HG02610 (cell line): ENCODE data around the gene TBC1D22B.
"Not testable (repeated sequence)": the region's sequence is repeated elsewhere in the genome, so short reads cannot be mapped to it uniquely, and the experiment has no call there.

Experiments
- ATAC-seq: cut with Tn5 transposase; IDR thresholded peaks from one replicate; pipeline ENCODE4 v1.9.1; 2021; ENCODE audit warnings: mild to moderate bottlenecking, moderate library complexity; ENCODE audit not compliant: unreplicated experiment

The TBC1D22B gene

DNA sequence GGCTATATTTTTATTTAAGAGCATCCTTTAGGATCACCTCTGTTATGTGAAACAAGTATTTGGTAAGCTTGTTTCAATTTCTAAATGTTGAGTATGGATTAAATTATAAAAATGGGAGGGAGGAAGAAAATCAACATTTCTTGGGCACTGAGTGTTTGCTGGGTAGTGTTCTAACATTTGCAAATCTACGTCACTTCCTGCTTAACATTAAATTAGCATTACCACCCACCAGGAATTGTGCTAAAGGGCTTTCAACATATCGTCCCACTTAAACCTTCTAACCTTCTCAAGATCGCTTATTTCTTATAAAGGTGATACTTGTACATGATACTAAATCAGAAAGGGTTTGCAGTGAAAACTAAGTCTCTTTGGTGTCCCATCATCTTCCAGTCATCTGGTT is 8.3 kb downstream of the TBC1D22B start:
- no peak for ATAC-seq

DNA sequence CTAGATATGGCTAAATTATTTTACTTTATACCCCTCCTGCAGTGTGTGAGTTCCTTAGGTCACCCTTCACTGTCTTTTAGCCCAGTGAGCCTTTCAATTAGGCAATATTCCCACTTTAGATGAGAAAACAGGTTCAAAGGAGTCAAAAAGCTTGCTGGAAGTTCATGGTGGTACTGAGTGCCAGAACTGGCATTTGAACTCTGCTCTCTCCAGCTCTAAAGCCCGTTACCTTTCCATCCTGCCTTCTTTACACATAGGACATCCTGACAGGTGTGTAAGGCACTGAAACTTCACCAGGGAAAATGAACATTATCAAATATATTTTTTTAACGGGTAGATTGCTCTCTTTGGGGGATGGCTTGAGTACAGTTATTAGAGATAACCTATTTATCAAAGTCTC is 11.5 kb downstream of the TBC1D22B start:
- ATAC-seq: no peak

DNA sequence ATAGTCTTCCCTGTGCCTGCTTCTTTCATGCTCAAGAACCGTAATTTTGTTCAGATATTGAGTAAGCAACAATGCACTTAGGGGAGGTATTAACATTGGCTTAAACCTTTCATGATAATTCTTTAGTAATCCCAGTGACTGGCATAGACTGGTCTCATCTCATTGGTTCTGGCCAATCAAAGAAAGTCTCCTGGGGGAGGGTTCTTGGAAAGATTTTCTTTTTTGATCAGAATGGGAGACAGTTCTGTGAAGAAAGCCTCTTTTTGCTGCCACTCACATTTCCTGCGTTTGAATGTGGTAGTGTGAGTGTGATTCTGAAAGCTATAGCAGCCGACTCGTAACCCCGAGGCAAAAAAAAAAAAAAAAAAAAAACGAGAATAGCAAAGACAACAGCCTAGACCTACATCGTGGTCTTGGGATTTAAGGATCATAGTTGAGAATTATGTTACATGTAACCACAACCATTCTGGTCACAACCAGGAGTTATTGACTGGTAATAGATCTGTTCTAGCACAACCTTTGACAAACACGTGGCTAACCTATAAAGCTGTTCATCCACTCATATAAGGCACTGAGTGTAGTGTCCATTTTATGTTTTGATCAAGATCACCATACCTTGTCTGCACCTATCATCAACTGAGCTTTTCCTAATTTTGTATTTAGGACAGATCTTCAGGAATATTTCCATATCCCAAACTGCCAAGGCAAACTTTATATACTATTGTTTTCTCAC is 15.4 kb downstream of the TBC1D22B start:
- no peak for ATAC-seq

DNA sequence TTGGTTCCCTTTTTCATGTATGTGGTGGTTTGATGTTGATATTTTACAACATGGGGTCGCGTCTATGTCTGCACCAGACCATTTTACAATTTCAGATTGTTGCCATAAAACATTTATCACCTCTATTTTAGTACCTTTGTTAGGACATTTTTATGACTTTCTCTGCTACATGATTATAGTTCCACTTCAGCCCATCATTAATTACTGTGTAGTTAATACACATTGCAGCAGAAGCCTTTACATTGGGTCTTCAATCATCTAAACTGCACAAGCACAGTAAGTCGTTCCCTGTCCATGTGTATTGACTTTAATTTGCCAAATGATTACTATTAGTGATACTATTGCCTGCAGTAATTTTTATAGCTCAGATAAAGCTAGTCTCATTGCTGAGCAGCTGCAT is 16.1 kb downstream of the TBC1D22B start:
- ATAC-seq: no peak

DNA sequence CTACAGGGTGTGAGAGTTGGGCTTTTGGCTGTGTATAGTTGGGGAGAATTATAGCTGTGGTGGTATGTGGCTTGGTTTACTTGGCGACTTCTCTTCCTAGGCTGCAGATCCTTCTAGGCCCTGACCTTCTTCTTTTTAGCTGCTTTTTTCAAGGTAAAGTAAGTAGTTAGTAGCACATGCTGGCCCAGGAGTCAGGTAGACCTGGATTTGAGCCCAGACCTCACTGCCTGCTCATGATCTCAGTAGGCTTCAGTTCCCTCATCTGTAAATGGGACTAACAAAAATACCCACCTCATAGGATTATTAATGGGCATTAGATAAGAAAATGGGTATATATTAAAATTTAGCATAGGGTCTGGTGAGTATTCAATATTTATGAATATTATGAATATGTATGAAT is 17.8 kb downstream of the TBC1D22B start:
- ATAC-seq: no peak

DNA sequence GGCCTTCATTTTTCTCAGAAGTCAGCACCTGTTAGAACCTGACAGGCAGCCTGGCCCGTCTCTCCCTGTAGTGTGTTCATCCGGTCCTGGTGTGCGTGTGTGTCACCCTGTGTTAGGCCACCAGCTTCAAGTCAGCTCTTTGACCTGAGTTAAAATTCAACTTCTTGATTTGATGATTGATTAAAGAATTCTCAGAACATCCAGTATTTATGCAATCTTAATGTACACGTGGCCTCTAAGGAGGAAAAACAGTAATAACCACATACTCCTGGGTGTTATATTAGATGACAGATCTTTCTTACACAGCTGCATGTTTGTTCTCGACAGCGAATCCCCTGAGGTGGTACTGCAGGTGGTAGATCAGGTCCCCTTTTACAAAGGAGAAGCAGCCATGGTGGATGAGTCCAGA is 19.4 kb downstream of the TBC1D22B start:
- no peak for ATAC-seq

DNA sequence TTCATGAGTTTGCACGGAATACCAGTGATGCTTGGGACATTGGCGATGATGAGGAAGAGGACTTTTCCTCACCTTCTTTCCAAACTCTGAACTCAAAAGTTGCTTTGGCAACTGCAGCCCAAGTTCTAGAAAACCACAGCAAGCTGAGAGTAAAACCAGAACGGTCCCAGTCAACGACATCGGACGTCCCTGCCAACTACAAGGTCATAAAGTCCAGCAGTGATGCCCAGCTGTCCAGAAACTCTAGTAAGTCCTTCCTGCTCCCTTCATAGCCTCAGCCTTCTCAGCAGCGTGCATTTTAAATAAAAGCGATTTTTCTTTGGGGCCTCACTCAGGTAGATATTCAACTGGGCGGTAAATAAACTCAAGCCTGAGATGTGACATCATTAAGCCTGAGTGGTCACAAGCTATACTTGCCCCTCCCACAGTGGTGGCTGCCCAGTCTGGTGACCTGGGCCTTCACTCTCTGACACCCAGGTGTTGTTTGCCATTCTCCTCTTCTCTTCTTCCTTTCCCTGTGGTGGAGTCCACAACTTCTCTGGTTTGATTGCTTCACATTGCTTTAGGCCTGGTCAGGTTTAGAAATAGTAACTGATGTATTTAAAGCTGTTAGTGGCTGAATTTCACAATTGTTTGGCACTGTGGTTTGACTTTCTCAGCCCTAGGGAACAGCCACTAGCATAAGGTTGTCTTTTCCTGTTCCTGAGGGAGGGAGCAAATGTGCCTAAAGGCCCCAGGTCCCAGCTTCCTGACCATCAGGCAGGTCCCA is 22.0 kb downstream of the TBC1D22B start:
- no peak for ATAC-seq

DNA sequence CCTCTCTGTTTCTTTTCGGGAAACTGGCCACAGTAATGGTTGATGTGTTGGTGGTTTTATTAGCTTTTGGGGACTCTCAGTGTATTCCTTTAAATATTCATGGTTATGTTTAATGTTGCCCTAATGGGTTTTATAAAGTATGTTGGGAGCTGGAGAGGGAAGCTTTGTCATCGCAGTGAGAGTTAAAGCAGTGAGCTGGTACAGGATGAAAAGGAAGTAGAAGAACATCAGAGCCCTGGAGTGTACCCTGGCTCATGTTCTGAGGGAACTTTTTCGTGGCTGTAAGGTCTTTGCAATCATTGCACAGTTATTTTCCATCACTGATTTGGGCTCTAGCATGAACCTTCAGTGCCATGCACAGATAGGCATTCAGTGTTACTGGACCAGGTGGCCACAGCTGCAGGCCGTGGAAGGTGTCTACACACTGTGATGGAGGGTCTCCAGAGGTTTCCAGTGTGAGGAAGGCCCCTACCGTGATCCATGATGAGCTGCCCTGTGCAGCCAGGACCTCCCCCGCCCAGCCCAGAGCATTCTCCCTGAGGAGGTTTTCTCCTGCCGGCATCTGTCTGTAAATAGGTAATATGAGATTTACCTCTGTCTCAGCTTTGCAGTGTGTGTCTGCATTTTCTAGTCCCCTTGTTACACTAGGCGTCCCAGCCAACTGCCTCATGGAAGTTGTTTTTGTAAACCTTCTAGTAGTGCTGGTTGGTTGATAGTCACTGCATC is 22.8 kb downstream of the TBC1D22B start:
- ATAC-seq: no peak

DNA sequence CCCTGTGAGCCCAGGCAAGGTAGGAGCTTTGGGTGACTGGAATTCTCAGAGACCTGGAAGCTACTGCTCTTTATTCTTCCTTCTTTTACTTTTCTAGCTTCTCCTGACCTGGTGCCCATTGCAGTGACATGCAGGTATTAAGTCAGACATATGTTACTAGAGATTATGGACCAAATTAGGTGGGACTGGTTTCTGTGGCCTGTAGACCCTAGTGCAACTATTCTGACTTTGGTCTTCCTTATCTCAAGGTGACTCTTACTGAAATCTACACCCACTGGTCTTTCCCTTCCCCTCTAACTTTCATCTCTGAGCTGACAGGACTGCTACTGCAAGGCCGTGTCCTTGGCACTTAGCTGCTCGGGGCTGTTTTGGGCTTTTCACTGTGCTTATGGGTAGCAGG is 24.8 kb downstream of the TBC1D22B start:
- no peak for ATAC-seq

DNA sequence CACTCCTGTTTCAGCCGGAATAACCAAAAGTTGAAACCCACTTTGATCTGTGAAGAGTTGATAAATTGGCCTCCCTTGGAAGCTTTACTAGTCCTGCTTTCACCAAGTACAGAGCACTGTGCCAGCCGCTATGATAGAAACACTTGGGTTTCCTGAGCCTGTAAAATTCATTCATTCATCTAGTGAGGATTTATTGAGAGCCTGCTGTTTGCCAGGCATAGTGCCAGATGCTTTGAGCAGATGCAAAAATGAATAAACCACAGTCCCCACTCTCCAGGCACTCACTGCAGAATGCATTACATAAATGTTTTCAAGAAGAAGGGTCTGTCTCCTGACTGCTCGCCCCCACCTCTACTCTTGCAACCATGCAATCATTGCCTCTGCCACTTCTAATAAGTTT is 25.7 kb downstream of the TBC1D22B start:
- ATAC-seq: no peak

DNA sequence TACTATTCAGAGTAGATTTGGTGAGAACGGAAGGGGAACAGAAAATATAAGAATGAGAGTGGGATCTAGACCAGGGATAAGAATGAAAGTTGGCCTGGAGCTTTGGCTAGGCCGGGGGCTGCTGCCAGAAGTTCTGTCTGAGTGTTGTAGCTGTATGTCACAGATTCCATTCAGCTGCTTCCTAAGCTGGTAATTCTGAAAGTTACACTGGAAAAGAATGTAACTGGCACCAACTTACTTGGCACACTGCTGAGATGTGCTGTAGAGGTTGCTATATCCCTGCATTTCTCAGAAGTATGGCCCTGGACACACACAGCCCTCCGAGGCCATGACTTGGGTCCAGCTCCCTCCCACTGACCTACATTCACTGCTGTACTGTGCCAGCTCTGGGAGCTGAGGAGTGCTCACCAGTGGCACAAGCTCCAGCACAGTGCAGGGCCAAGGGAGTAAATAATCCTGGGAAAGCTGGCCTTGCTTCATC is 26.1 kb downstream of the TBC1D22B start:
- no peak for ATAC-seq

DNA sequence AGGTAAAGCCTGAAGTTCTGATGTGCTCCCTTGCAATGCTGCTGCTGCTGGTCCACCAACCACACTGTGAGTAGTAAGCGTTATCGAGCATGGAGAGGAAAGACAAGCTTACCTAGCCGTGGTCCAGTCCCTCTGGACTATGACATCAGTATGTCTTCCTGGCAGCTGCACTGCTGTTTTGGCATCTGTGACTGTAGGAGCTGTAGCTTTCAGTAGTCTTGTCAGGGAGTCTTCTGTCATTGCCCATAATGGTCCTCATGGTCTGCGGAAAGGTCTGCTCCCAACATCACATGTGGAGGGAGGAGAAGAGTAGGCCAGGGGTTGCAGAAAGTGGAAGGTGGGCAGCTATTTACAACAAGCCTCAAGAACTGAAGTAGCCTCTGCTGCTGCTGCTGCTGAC is 27.2 kb downstream of the TBC1D22B start:
- no peak for ATAC-seq

DNA sequence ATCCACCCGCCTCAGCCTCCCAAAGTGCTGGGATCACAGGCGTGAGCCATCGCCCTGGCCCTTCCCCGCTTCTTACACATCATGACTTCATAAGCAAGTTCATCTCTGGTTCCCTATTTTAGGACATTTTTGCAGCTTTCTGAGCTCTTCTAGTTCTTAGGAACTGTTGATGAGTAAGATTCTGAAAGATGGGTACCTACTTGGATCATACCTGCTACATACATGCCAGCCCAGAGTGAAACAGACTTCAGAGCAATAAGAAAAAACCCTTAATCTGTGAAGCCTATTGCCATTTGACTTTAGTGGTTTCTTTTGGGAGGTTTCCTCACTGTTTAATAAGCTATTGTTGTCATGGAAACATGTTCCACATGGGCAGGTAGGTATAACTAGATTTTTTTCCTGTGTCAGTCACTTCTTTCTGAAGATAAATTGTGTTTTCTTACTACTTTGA is 28.3 kb downstream of the TBC1D22B start:
- peak; percentile 39 for ATAC-seq

DNA sequence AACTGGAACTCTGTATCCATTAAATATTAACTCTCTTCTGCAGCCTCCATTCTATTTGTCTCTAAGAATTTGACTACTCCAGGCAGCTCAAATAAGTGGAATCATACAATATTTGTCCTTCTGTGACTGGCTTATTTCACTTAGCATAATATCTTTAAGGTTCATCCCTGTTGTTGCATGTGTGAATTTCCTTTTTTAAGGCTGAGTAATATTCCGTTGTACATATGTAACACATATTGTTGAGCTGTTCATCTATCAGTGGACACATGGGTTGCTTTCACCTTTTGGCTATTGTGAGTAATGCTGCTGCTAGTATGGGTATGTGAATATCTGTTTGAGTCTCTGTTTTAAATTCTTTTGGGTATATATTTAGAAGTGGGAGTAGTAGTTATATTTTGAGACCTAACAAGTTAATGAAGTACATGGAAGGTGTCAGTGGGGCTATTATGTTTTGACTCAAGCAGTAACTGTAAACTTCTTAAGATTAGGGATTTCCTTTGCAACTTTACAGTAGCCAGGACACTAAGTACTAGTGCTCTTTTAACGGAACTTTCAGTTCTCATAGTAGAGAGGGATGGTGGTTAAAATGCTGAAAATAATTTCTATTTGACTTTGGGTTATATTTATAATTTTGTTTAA is 30.1 kb downstream of the TBC1D22B start:
- peak; percentile 48 for ATAC-seq

DNA sequence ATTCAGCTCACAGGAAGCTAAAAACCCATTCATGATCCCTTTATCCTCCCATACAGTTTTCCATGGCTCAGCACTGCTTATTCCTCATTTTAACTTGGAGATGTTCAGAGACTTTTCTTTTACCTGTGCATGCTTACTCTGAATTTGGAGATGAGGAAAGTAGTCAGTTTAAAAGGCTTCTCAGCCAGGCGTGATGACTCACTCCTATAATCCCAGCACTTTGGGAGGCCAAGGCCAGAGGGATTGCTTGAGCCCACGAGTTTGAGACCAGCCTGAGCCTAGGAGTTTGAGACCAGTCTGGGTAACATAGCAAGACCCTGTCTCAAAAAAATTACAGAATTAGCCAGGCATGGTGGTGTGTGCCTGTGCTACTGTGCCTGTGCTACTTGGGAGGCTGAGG is 30.7 kb downstream of the TBC1D22B start:
- no peak for ATAC-seq

DNA sequence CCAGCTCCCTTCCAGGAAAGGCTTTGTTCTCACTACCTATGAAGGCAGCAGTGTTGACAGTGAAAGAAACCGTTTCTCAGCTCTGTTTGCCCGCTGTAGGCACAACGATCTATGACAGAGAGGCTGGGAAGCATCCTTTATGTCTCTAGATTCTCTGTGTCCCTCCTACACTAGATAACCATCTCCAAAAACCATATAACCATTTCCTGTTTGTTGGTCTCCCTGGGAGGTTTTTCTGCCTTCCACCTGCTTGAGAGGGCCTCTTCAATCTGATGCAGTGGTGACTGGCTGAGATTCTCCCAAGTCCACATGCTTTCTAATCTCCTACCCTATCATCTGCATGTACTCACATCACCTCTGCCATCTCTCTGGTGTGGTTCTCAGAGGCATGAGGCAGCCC is 32.4 kb downstream of the TBC1D22B start:
- ATAC-seq: no peak

DNA sequence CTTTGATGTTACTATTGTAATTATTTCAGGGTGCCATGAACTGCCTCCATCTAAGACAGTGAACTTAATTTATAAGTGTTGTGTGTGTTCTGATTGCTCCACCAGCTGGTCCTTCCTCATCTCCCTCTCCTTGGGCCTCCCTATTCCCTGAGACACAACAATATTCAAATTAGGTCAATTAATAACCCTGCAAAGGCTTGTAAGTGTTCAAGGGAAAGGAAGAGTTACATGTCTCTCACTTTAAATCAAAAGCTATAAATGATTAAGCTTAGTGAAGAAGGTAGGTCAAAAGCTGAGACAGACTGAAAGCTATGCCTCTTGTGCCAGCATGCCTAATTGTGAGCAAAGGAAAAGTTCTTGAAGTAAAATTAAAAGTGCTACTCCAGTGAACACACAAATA is 35.9 kb downstream of the TBC1D22B start:
- ATAC-seq: no peak

DNA sequence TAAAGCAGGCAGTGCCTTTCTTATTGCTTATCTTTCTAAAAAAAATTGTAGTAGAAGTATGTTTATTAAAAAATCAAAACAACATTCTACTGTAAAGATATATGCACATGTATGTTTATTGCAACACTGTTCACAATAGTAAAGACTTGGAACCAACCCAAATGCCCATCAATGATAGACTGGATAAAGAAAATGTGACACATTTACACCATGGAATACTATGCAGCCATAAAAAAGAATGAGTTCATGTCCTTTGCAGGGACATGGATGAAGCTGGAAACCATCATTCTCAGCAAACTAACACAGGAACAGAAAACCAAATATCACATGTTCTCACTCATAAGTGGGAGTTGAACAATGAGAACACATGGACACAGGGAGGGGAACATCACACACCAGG is 40.1 kb downstream of the TBC1D22B start:
- ATAC-seq: not testable (repeated sequence)

DNA sequence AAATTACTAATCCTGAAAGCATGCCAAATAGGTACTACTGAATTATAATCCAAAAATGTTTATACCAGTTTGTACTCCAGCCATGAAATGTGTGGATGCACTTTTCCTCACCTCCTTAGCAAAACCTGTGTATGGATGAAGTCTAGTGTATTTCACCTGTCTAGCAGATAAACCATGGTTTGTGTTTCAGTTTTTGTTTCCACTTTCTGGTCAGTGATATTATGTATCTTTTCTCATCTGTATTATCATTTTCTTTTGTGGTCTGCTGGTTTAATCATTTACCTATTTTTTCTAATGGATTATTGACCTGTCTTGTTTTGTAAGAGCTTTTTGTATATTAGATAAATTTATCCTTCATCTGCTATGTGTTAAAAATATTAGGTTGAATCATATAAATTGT is 41.4 kb downstream of the TBC1D22B start:
- ATAC-seq: no peak

DNA sequence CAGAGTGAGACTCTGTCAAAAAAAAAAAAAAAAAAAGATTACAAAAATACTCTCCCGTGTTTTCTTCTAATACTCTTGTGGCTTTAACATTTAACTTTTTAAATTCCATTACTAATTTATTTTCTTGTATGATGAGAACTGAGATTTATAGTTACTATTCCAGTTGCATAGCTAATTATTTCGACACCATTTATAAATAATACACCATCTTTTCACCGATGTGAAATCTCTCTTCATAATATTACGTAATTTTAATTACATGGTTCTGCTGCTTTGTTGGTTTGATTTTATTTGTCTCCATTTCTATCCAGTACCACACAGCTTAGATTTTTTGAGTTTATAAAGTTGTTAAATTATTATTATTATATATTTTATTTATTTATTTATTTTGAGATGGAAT is 42.4 kb downstream of the TBC1D22B start:
- ATAC-seq: no peak

DNA sequence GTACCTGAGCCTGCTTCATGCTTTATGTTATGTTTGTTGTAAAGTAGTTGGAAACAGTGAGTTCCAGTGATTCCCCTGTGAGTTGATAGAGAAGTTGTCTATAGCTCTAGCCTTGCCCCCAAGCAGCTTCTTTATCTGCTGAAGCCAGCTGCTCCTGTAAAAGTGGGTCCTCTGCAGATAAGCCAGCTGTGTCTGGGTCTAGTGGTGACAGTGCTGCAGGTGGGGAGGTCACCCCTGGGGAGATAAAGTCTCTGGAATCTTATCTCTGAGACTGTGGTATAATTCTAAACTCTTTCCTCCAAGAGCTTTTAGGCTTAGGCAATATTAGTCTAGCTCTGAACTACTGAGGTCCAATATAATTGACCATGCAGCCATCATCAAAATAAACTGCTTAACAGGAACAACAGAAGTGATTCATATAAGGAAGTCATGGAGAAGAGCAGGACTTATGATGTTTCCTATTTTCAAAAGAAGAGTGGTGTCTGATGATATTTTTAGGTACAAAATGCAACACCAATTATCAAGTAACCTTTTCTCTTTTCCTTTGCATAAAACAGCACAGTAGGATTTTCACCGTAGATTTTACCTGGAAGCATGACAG is 44.6 kb downstream of the TBC1D22B start:
- no peak for ATAC-seq
